HG03558 (cell line): ENCODE data around the gene TMEM138.
"Not testable (repeated sequence)": the region's sequence is repeated elsewhere in the genome, so short reads cannot be mapped to it uniquely, and the experiment has no call there.

Experiments used
- ATAC-seq: cut with Tn5 transposase; IDR thresholded peaks from one replicate; pipeline ENCODE4 v1.9.1; 2021; ENCODE audit warnings: moderate number of reproducible peaks; ENCODE audit not compliant: unreplicated experiment; ENCODE audit errors: extremely low read depth

Gene TMEM138

GRCh38 chr11:61361237-61361740 lies 885 bp upstream of the TMEM138 start:
- no peak for ATAC-seq

- no peak for ATAC-seq
These were observed 335 bp downstream of the TMEM138 start for GRCh38 chr11:61362542-61362875.

GRCh38 chr11:61364012-61364675 lies 2.0 kb downstream of the TMEM138 start:
- ATAC-seq: no peak

GRCh38 chr11:61367406-61367805 lies 5.2 kb downstream of the TMEM138 start:
- no peak for ATAC-seq

GRCh38 chr11:61368646-61369045 lies 6.5 kb downstream of the TMEM138 start:
- ATAC-seq: no peak

- no peak for ATAC-seq
These were observed 7.5 kb downstream of the TMEM138 start for GRCh38 chr11:61369372-61370348.

- no peak for ATAC-seq
These were observed 8.3 kb downstream of the TMEM138 start for GRCh38 chr11:61370349-61371005.

- no peak for ATAC-seq
These were observed 10.7 kb downstream of the TMEM138 start for GRCh38 chr11:61372659-61373420.

- ATAC-seq: no peak
These were observed 13.6 kb downstream of the TMEM138 start for GRCh38 chr11:61375761-61376108.

GRCh38 chr11:61377461-61378160 lies 15.4 kb downstream of the TMEM138 start:
- no peak for ATAC-seq

- no peak for ATAC-seq
These were observed 16.6 kb downstream of the TMEM138 start for GRCh38 chr11:61378713-61379313.

GRCh38 chr11:61380884-61381283 lies 18.7 kb downstream of the TMEM138 start:
- no peak for ATAC-seq

- not testable (repeated sequence) for ATAC-seq
These were observed 21.7 kb downstream of the TMEM138 start for GRCh38 chr11:61383859-61384258.

GRCh38 chr11:61384271-61385242 lies 22.4 kb downstream of the TMEM138 start:
- no peak for ATAC-seq

GRCh38 chr11:61390161-61390560 lies 28.0 kb downstream of the TMEM138 start:
- ATAC-seq: no peak

- no peak for ATAC-seq
These were observed 30.9 kb downstream of the TMEM138 start for GRCh38 chr11:61392981-61393595.

GRCh38 chr11:61401173-61401572 lies 39.0 kb downstream of the TMEM138 start:
- no peak for ATAC-seq

GRCh38 chr11:61401573-61401972 lies 39.4 kb downstream of the TMEM138 start:
- ATAC-seq: no peak
